GM23338 (cell line): ENCODE measurements around the gene IPPK. TPM values are rescaled to one million over a fixed set of nuclear protein-coding genes. Genes with fewer than 3 reads are reported as not detected.

Experiments
- ATAC-seq: fragments of 200-7000 bp; cut with Tn5 transposase; 3 replicates; pipeline ENCODE4 v1.9.1; 2020
- DNase-seq: peaks from one replicate; pipeline ENCODE4 v3.0.0-alpha.2; 2015; ENCODE audit warnings: low spot score
- H2AFZ ChIP-seq: fragments of 200-600 bp; sonication (generic); 2 replicates; pipeline ENCODE4 v1.8.0; 2016; ENCODE audit warnings: antibody characterized with exemption, mild to moderate bottlenecking, moderate library complexity
- H3F3A ChIP-seq: fragments of 200-600 bp; sonication (generic); replicated peaks from 2 replicates; pipeline ENCODE4 v1.8.0; 2017; ENCODE audit warnings: antibody characterized with exemption, mixed run types, low read depth
- H3K27ac ChIP-seq: fragments of 200-600 bp; sonication (generic); 2 replicates; pipeline ENCODE4 v1.6.1; 2016; ENCODE audit warnings: low read depth
- H3K27me3 ChIP-seq: fragments of 200-600 bp; sonication (generic); 2 replicates; pipeline ENCODE4 v1.8.0; 2016; ENCODE audit warnings: mild to moderate bottlenecking, mixed run types, moderate library complexity; ENCODE audit not compliant: insufficient read depth
- H3K36me3 ChIP-seq: fragments of 200-600 bp; sonication (generic); 2 replicates; pipeline ENCODE4 v1.8.0; 2016; ENCODE audit warnings: mild to moderate bottlenecking; ENCODE audit not compliant: insufficient read depth
- H3K4me1 ChIP-seq: fragments of 200-600 bp; sonication (generic); 2 replicates; pipeline ENCODE4 v1.8.0; 2016; ENCODE audit warnings: mild to moderate bottlenecking, moderate library complexity; ENCODE audit not compliant: insufficient read depth
- H3K4me2 ChIP-seq: fragments of 200-600 bp; sonication (generic); 2 replicates; pipeline ENCODE4 v1.7.1; 2017; ENCODE audit warnings: mixed run types
- H3K4me3 ChIP-seq: fragments of 200-600 bp; sonication (generic); 2 replicates; pipeline ENCODE4 v1.6.1; 2016; ENCODE audit warnings: mixed run types
- H3K79me2 ChIP-seq: fragments of 200-600 bp; sonication (generic); replicated peaks from 2 replicates; pipeline ENCODE4 v1.8.0; 2017; ENCODE audit warnings: mild to moderate bottlenecking; ENCODE audit not compliant: insufficient read depth
- H3K9me2 ChIP-seq: fragments of 200-600 bp; sonication (generic); 2 replicates; pipeline ENCODE4 v1.8.0; 2017; ENCODE audit not compliant: insufficient read depth
- H4K20me1 ChIP-seq: fragments of 200-600 bp; sonication (generic); replicated peaks from 2 replicates; pipeline ENCODE4 v1.8.0; 2017; ENCODE audit warnings: mild to moderate bottlenecking; ENCODE audit not compliant: insufficient read depth
- H3K27ac Mint-ChIP-seq: 2 replicates; pipeline ENCODE4 v1.8.0; 2020; ENCODE audit warnings: inconsistent platforms, mild to moderate bottlenecking, moderate library complexity, mixed read lengths
- H3K27me3 Mint-ChIP-seq: 3 replicates; pipeline ENCODE4 v1.8.0; 2022; ENCODE audit warnings: low read depth, mild to moderate bottlenecking, moderate library complexity, mixed read lengths, inconsistent platforms; ENCODE audit not compliant: insufficient read depth, poor library complexity
- H3K36me3 Mint-ChIP-seq: 3 replicates; pipeline ENCODE4 v1.8.0; 2021; ENCODE audit warnings: low read depth, mild to moderate bottlenecking, inconsistent platforms, moderate library complexity, mixed read lengths
- H3K4me1 Mint-ChIP-seq: 3 replicates; pipeline ENCODE4 v1.8.0; 2020; ENCODE audit warnings: mild to moderate bottlenecking, inconsistent platforms, mixed read lengths
- H3K4me3 Mint-ChIP-seq: 3 replicates; pipeline ENCODE4 v1.8.0; 2021; ENCODE audit warnings: moderate library complexity, mild to moderate bottlenecking, inconsistent platforms, mixed read lengths
- H3K9me3 Mint-ChIP-seq: 3 replicates; pipeline ENCODE4 v1.8.0; 2020; ENCODE audit warnings: moderate library complexity, mild to moderate bottlenecking, inconsistent platforms, mixed read lengths
- CREB1 ChIP-seq: fragments of 250-450 bp; sonication (Bioruptor Pico); IDR thresholded peaks from 2 replicates; pipeline ENCODE4 v1.5.0; 2020; ENCODE audit warnings: low read depth, mild to moderate bottlenecking, moderate library complexity
- EZH2 ChIP-seq: fragments of 200-600 bp; sonication (generic); IDR thresholded peaks from one replicate; pipeline ENCODE4 v1.8.0; 2017; ENCODE audit warnings: antibody characterized with exemption, mild to moderate bottlenecking, low read depth; ENCODE audit not compliant: unreplicated experiment
- EZH2phosphoT487 ChIP-seq: fragments of 200-600 bp; sonication (generic); IDR thresholded peaks from one replicate; pipeline ENCODE4 v1.8.1; 2018; ENCODE audit warnings: antibody characterized with exemption; ENCODE audit not compliant: unreplicated experiment
- JUNB ChIP-seq: IDR thresholded peaks from one replicate; pipeline ENCODE4 v1.6.1; 2016; ENCODE audit warnings: antibody characterized with exemption; ENCODE audit not compliant: unreplicated experiment
- NANOG ChIP-seq: IDR thresholded peaks from 2 replicates; pipeline ENCODE4 v1.6.1; 2016; ENCODE audit warnings: antibody characterized with exemption, borderline replicate concordance
- POLR2AphosphoS5 ChIP-seq: IDR thresholded peaks from 2 replicates; pipeline ENCODE4 v1.6.1; 2016; ENCODE audit warnings: antibody characterized with exemption, low read depth
- STAT1 ChIP-seq: IDR thresholded peaks from one replicate; pipeline ENCODE4 v1.6.1; 2016; ENCODE audit warnings: antibody characterized with exemption; ENCODE audit not compliant: unreplicated experiment
- ZNF114 ChIP-seq: fragments of 250-450 bp; sonication (Bioruptor Pico); IDR thresholded peaks from 2 replicates; pipeline ENCODE4 v1.5.0; 2020; ENCODE audit warnings: mild to moderate bottlenecking, moderate library complexity
- ZNF331 ChIP-seq: fragments of 250-450 bp; sonication (Bioruptor Pico); IDR thresholded peaks from 2 replicates; pipeline ENCODE4 v1.5.0; 2020; ENCODE audit warnings: low read depth, mild to moderate bottlenecking, moderate library complexity
- ZNF462 ChIP-seq: fragments of 250-450 bp; sonication (Bioruptor Pico); IDR thresholded peaks from 2 replicates; pipeline ENCODE4 v1.5.0; 2020; ENCODE audit warnings: mild to moderate bottlenecking, moderate library complexity
- polyA plus RNA-seq: library from polyadenylated mRNA; unstranded; fragments of >200 nt; fragmentation: Nextera tagmentation; extraction: Ambion mirVana; gene quantifications from 2 replicates; pipeline ENCODE4 v1.2.1, GENCODE V29; 2016
- total RNA-seq: library from RNA; depleted of rRNA; stranded (reverse); fragments of >200 nt; shearing (Covaris generic); gene quantifications from 2 replicates; pipeline ENCODE4 v1.2.3, GENCODE V29; 2014
- TF ChIP-seq, protein P1 (sequence below): IDR thresholded peaks from 2 replicates; pipeline ENCODE4 v1.6.1; 2016; ENCODE audit warnings: antibody characterized with exemption
- TF ChIP-seq, protein P2 (sequence below): IDR thresholded peaks from one replicate; pipeline ENCODE4 v1.6.1; 2018; ENCODE audit warnings: antibody characterized with exemption; ENCODE audit not compliant: unreplicated experiment
- TF ChIP-seq, protein P3 (sequence below), 2 experiments: fragments of 200-600 bp in 1 of 2; sonication (generic) in 1 of 2; conservative IDR thresholded peaks; 2 replicates each; pipeline versions ENCODE4 v1.5.1 to v1.6.1; 2016 to 2017; ENCODE audit warnings: antibody characterized with exemption in 2 of 2, low read depth in 2 of 2, mild to moderate bottlenecking in 2 of 2, moderate library complexity in 1 of 2

IPPK gene
- total and polyA plus RNA-seq, 2 experiments from 2014 or later = 6.5 to 17.5 TPM

- Histone ChIP-seq H3K4me1 (no peaks in the 10 kb centered on the region), H3K4me3 (no peak overlapping the region), H3K27ac (no peak overlapping the region), H4K20me1 (no peaks in the 10 kb centered on the region), H3K27me3 (no peaks in the 10 kb centered on the region), H3F3A (no peaks in the 10 kb centered on the region), H3K36me3 (peaks cover 5% of the 10 kb centered on the region; the same call in 1 of the 2 replicates), H3K4me2 (no peak overlapping the region), H3K79me2 (no peaks in the 10 kb centered on the region), H3K9me2 (no peaks in the 10 kb centered on the region), H2AFZ (no peak overlapping the region)
- ATAC-seq = no peak; the same call in 2 of the 3 replicates
- peaks cover 20% of the 10 kb centered on the region for H3K9me3 Mint-ChIP-seq
- peaks cover 9% of the 10 kb centered on the region for H3K27me3 Mint-ChIP-seq
- H3K4me1 Mint-ChIP-seq = no peaks in the 10 kb centered on the region
- peak overlapping the region; percentile 73 for H3K27ac Mint-ChIP-seq
- peaks cover 9% of the 10 kb centered on the region for H3K36me3 Mint-ChIP-seq
- TF ChIP-seq EZH2 (no peak), STAT1 (no peak), POLR2AphosphoS5 (no peak), CREB1 (CRISPR knock-in tag) (no peak), NANOG (no peak), ZNF331 (CRISPR knock-in tag) (no peak), EZH2phosphoT487 (no peak), ZNF462 (CRISPR knock-in tag) (no peak), ZNF114 (CRISPR knock-in tag) (no peak), JUNB (no peak)
- TF ChIP-seq, protein P1, sequence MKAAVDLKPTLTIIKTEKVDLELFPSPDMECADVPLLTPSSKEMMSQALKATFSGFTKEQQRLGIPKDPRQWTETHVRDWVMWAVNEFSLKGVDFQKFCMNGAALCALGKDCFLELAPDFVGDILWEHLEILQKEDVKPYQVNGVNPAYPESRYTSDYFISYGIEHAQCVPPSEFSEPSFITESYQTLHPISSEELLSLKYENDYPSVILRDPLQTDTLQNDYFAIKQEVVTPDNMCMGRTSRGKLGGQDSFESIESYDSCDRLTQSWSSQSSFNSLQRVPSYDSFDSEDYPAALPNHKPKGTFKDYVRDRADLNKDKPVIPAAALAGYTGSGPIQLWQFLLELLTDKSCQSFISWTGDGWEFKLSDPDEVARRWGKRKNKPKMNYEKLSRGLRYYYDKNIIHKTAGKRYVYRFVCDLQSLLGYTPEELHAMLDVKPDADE = no peak
- TF ChIP-seq, protein P2, sequence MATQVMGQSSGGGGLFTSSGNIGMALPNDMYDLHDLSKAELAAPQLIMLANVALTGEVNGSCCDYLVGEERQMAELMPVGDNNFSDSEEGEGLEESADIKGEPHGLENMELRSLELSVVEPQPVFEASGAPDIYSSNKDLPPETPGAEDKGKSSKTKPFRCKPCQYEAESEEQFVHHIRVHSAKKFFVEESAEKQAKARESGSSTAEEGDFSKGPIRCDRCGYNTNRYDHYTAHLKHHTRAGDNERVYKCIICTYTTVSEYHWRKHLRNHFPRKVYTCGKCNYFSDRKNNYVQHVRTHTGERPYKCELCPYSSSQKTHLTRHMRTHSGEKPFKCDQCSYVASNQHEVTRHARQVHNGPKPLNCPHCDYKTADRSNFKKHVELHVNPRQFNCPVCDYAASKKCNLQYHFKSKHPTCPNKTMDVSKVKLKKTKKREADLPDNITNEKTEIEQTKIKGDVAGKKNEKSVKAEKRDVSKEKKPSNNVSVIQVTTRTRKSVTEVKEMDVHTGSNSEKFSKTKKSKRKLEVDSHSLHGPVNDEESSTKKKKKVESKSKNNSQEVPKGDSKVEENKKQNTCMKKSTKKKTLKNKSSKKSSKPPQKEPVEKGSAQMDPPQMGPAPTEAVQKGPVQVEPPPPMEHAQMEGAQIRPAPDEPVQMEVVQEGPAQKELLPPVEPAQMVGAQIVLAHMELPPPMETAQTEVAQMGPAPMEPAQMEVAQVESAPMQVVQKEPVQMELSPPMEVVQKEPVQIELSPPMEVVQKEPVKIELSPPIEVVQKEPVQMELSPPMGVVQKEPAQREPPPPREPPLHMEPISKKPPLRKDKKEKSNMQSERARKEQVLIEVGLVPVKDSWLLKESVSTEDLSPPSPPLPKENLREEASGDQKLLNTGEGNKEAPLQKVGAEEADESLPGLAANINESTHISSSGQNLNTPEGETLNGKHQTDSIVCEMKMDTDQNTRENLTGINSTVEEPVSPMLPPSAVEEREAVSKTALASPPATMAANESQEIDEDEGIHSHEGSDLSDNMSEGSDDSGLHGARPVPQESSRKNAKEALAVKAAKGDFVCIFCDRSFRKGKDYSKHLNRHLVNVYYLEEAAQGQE = no peak
- TF ChIP-seq, protein P3, sequence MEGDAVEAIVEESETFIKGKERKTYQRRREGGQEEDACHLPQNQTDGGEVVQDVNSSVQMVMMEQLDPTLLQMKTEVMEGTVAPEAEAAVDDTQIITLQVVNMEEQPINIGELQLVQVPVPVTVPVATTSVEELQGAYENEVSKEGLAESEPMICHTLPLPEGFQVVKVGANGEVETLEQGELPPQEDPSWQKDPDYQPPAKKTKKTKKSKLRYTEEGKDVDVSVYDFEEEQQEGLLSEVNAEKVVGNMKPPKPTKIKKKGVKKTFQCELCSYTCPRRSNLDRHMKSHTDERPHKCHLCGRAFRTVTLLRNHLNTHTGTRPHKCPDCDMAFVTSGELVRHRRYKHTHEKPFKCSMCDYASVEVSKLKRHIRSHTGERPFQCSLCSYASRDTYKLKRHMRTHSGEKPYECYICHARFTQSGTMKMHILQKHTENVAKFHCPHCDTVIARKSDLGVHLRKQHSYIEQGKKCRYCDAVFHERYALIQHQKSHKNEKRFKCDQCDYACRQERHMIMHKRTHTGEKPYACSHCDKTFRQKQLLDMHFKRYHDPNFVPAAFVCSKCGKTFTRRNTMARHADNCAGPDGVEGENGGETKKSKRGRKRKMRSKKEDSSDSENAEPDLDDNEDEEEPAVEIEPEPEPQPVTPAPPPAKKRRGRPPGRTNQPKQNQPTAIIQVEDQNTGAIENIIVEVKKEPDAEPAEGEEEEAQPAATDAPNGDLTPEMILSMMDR (conservative IDR thresholded peaks at IDR 0.05; ENCODE audit: low read depth in 2 of 2) = no peak
- DNase-seq = no peak
- no peak overlapping the region for H3K4me3 Mint-ChIP-seq
These were observed 69.3 kb downstream of the IPPK start for GRCh38 chr9:92600462-92601261.
